Measurements from ENCODE around the gene RFTN2.
"Not testable (repeated sequence)": the region's sequence is repeated elsewhere in the genome, so short reads cannot be mapped to it uniquely, and the experiment has no call there.

Gene RFTN2

DNA sequence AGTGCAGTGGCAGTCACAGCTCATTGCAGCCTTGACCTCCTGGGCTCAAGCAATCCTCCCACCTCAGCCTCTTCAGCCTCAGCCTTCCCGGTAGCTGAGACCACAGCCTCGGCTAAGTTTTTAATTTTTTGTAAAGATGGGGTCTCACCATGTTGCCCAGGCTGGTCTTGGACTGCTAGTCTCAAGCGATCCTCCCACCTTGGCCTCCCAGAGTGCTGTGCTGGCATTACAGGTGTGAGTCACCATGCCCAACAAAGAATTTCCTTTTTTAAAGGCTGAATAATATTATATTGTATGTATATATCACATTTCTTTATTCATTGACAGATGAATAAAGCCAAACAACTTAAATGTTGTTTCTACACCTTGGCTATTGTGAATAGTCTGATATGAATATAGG lies 117.0 kb downstream of the RFTN2 start:
- H3K4me3 ChIP-seq (ENCODE audit: low read depth, low read length), result no peak overlapping the region
- TF ChIP-seq, protein P1, sequence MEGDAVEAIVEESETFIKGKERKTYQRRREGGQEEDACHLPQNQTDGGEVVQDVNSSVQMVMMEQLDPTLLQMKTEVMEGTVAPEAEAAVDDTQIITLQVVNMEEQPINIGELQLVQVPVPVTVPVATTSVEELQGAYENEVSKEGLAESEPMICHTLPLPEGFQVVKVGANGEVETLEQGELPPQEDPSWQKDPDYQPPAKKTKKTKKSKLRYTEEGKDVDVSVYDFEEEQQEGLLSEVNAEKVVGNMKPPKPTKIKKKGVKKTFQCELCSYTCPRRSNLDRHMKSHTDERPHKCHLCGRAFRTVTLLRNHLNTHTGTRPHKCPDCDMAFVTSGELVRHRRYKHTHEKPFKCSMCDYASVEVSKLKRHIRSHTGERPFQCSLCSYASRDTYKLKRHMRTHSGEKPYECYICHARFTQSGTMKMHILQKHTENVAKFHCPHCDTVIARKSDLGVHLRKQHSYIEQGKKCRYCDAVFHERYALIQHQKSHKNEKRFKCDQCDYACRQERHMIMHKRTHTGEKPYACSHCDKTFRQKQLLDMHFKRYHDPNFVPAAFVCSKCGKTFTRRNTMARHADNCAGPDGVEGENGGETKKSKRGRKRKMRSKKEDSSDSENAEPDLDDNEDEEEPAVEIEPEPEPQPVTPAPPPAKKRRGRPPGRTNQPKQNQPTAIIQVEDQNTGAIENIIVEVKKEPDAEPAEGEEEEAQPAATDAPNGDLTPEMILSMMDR (IDR thresholded peaks at IDR 0.05; ENCODE audit: borderline replicate concordance, insufficient read depth, low read depth, low read length), result no peak

DNA sequence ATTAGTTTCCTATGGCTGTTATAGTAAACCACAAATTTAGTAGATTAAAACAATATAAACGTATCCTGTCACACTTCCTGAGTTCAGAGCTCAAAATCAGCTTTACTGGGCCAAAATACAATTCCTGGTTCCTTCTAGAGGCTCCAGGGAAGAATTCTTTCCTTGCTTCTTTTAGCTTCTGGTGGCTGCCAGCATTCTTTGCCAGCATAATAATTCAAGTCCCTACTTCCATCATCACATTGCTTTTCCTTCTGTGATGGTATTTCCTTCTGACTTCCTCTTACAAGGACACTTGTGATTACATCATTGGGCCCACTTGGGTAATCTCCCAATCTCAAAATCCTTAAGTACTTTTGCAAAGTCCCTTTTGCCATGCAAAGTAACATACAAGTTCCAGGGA lies 118.9 kb downstream of the RFTN2 start:
- H3K4me3 ChIP-seq (ENCODE audit: low read depth, low read length), result no peak overlapping the region
- TF ChIP-seq, protein P1 (IDR thresholded peaks at IDR 0.05; ENCODE audit: borderline replicate concordance, insufficient read depth, low read depth, low read length), result no peak

DNA sequence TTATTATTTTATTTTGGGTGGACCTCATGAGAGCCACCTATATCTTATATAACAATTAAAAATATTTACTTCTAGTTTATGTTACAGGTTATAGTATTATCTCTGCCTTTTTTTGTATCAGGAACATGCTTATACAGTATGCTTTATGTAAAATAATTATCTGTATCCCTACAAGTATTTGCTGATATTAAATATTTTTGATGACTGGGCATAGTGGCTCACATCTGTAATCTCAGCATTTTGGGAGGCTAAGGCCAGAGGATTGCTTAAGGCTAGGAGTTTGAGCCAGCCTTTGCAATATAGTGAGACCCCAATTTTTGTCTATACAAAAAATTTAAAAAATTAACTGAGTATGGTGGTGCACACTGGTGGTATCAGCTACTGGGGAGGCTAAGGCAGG lies 119.9 kb downstream of the RFTN2 start:
- TF ChIP-seq, protein P1 (IDR thresholded peaks at IDR 0.05; ENCODE audit: borderline replicate concordance, insufficient read depth, low read depth, low read length), result no peak
- no peak overlapping the region for H3K4me3 ChIP-seq (ENCODE audit: low read depth, low read length)

DNA sequence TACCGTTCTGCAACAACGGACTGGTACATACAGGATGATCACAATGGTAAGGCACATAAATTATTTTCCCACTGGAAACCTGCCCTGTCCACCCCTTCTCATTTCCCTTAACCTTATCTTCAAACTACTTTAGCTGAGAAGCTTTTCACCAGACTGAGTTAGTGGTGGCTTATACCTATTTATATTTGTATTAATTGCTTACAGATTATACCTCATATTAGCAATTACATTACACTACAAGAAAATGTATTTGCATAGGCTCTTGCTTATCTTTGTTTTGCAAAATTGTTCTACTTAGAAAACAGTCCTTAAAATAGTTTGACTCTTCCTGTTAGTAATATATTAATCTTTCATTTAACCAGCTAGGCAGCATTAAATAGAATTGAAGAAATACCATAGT lies 124.1 kb downstream of the RFTN2 start:
- H3K4me3 ChIP-seq (ENCODE audit: low read depth, low read length), result not testable (repeated sequence)

DNA sequence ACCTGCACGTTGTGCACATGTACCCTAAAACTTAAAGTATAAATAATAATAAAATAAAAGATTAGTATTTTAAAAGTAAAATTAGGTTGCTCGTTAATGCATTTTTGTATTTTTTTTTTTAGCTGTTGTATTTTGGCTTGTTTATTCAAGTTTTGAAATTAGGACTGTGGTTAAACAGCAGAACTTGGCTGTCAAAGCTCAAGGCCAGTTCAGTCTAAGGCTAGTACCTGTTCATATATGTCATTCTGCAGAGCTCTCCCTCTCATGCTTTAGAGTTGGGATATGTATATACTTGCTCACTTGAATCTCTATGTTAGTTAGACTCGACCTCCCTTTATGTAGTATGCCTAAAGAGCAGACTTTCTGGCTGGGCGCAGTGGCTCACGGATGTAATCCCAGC lies 126.8 kb downstream of the RFTN2 start:
- no peak overlapping the region for H3K4me3 ChIP-seq (ENCODE audit: low read depth, low read length)
- TF ChIP-seq, protein P1 (IDR thresholded peaks at IDR 0.05; ENCODE audit: borderline replicate concordance, insufficient read depth, low read depth, low read length), result no peak

DNA sequence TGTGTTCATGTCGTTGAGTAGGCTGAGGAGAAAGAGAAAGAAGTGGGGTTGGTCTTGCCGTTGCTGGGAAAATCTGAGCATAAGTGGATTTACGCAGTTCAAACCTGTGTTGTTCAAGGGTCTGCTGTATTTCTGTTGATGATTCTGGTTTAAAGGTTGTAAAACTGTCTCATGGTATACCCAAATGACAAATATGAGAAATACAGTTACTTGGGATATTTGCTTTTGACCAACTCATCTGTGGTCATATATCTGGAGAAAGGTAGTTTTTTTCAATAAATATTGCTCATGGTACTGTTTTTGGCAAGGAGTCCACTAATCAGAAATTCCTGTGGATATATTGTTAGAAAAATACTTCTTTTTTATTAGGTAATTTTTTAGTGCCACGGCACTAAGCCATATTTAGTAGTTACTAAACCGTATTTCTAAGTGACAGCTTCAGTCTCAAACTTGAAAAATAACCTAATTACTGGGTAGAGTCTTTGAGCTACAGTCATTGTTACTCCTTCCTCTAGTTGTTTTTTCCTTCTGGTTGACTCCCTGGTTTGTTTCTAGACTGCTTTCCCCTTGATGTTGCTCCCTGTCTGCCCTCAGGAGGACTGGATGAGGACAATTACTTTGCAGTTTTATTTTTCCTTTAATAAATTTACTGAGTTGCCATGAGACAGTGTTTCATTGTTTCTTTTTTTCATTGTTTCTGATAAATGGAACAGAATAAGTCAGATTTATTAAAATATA lies 128.1 kb downstream of the RFTN2 start:
- no peak overlapping the region for H3K4me3 ChIP-seq (ENCODE audit: low read depth, low read length)
- TF ChIP-seq, protein P1 (IDR thresholded peaks at IDR 0.05; ENCODE audit: borderline replicate concordance, insufficient read depth, low read depth, low read length), result no peak

DNA sequence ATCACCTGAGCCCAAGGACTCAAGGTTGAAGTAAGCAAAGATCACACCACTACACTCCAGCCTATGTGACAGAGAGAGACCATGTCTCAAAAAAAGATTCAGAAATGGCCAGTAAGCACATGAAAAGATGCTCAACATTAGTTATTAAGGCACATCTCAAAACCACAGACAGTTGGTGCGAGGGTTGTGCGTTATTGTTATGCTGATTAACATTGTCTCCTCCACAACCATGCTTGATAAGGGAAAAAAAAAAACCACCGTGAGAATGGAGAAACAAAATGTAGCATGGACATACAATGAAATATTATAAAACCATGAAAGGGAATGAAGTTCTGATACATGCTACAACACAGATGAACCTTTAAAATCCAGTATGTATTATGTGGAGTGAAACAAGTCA lies 132.2 kb downstream of the RFTN2 start:
- H3K4me3 ChIP-seq (ENCODE audit: low read depth, low read length), result no peak overlapping the region
- TF ChIP-seq, protein P1 (IDR thresholded peaks at IDR 0.05; ENCODE audit: borderline replicate concordance, insufficient read depth, low read depth, low read length), result no peak

All from GM12875 (cell line).